Stimulated activated CD8-positive, alpha-beta memory T cell treated with anti-CD3 and anti-CD28 coated beads, Interleukin-12 subunit alpha, Interleukin-12 subunit beta, amount 100 ng/mL, for 4 hours (primary cell): ENCODE results near the gene SPINT2.
"Not testable (repeated sequence)": the region's sequence is repeated elsewhere in the genome, so short reads cannot be mapped to it uniquely, and the experiment has no call there.

Experiments
- DNase-seq: peaks from one replicate; pipeline ENCODE4 v3.0.0-alpha.2; 2020; ENCODE audit warnings: low read depth

SPINT2 gene, protein sequence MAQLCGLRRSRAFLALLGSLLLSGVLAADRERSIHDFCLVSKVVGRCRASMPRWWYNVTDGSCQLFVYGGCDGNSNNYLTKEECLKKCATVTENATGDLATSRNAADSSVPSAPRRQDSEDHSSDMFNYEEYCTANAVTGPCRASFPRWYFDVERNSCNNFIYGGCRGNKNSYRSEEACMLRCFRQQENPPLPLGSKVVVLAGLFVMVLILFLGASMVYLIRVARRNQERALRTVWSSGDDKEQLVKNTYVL

DNA sequence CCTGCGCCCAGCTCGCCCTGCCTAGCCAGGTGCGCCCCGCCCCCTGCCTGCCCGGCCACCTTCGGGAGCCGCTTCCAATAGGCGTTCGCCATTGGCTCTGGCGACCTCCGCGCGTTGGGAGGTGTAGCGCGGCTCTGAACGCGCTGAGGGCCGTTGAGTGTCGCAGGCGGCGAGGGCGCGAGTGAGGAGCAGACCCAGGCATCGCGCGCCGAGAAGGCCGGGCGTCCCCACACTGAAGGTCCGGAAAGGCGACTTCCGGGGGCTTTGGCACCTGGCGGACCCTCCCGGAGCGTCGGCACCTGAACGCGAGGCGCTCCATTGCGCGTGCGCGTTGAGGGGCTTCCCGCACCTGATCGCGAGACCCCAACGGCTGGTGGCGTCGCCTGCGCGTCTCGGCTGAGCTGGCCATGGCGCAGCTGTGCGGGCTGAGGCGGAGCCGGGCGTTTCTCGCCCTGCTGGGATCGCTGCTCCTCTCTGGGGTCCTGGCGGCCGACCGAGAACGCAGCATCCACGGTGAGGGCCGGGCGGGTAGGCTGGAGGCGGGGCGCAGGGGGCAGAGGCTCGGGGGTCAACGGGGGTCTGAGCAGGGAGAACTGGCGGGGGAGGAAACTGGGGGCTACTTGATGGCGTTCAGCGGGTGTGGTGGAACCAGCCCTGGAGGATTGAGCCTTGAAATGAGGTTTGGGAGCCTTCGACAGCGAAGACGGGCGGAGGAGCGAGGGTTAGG lies at the start of gene SPINT2:
Gene SPINT2 (plus strand): TSS at position 88 of the 727 bp plus-strand sequence. CDS start 320 bp downstream, at position 408.
- peak; percentile 25 for DNase-seq

DNA sequence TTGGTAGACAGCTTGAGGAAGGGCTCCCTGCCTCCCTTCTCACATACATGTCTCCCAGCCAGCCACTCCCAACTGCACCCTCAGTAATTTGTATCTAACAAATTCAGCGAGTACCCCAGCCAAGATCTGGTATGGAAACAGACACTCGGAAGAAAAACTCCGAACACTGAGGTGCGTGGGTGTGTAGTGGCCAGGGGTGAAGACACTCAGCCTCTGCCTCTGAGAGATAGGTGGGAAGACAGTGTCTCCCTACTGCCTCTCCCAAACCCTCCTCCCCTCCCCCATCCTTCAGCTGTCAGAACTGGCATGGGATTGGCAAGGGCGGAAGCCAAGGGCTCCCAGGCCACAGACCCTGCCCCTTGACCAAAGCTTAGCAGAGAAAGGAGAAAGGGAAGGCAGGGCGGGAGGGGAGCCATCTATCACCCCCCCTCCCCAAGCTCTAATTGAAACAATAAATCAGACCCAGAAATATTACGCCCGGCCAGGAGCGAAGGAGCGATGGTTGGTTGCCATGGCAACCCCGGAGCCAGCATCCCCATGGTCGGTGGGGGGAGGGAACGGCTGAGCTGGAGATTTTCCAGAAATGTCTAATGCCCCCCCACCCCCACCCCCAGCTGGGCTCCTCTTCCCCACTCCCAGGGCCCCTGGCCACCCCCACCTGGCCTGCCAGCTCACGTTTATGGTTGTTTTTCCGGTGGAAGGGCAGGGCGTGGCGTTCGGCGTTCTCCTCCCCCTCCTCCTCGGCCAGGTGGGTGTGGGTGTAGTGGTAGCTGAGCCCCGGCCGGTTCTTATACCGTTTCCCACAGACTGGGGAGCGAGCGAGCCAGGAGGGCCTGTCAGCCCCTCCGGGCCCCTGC lies 47.4 kb upstream of the SPINT2 start:
- no peak for DNase-seq

DNA sequence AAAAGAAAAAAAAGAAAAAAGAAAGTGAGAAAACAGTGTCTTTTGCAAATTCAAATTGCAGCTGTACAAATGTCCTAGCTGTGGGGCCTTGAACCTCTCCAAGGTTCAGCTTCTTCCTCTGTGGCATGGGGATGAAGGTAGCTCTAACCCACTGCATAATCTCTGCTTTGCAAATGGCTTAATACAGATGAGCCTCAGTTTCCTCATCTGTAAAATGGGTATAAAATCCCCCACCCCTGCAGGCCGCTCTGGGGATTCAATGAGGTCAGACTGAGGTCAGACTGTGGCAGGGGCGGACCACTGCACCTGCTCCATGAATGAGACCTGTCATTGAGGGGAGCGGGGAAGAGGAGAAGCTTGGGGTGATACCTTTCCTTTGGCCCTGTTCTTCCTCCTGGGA lies 46.2 kb upstream of the SPINT2 start:
- no peak for DNase-seq

- no peak for DNase-seq
Observed at GRCh38 chr19:38219221-38219620, 45.2 kb upstream of the SPINT2 start.

GRCh38 chr19:38221421-38221820 lies 43.0 kb upstream of the SPINT2 start:
- DNase-seq: no peak

DNA sequence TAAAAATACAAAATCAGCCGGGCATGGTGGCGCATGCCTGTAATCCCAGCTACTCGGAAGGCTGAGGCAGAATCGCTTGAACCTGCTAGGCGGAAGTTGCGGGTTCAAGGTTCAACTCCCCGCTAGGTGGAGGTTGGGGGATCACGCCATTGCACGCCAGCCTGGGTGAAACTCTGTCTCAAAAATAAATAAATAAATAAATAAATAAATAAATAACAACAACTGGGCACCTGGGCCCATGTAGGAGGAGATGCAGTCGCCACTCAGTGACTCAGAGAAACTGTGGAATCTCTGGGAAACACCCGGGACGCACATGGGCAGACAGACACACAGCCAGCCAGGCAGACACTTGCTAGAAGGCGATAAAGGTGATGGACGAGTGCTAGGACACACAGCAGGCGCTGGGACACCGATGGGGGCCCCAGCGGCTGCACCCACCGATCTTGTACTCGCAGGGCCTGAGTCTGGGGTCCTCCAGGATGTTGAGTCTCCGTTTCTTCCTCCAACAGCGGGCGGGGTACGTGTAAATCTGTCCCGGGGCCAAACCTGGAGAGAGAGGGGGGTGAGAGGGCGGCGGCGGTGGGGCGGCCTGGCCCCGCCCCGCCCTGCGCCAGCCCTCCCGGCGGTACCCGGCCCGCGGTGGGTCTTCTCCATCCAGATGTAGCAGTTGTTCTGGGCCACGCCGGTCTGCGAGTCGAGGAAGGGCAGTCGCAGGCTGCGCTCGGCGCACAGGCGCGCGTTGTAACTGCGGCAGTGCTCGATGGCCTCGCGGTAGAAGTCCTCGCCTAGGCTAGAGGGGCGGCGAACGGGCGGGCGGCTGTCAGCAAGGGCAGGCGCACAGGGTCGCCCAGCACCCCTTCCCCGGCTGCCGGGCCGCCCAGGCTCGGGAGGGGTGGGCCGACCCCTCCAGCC lies 42.2 kb upstream of the SPINT2 start:
- DNase-seq: no peak

DNA sequence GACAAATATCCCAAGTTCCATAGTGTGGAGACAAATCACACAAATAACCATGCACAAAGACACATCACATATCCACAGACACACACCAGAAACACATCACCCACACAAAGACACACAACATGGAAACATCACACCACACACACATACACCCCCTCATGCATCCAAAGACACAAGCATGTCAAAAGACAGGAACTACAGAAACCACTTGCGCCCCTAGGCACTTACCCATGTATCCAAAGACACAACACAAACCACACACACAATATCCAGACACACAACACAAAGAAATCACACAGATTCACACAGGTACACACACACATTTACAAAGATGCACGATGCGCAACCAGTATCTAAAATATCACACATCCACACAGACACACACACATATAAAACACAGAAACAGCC lies 41.3 kb upstream of the SPINT2 start:
- DNase-seq: no peak

DNA sequence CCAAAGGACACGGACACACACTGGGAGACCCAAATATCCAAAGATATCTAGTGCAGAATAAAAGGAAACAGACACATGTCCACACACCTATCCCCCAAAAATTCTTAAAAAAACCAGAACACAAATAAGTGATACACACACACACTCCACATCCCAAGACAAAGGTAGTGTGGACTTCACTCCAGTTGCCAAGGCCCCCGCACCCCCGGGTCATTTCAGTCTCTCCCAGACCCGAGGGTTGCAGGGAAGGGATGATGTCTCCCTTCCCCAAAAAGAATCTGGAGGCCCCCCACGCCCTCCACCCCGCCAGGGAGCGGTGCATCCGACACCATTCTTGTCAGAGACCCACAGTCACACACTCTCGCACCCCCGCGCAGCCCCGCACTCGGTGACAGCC lies 40.8 kb upstream of the SPINT2 start:
- DNase-seq: no peak

- DNase-seq: peak; percentile 28
Observed at GRCh38 chr19:38224014-38224862, 40.1 kb upstream of the SPINT2 start, which contains the start of gene DPF1. Gene DPF1, minus strand, starts transcription at chr19:38224222. Its CDS starts 80 bp downstream, at chr19:38224142.

DNA sequence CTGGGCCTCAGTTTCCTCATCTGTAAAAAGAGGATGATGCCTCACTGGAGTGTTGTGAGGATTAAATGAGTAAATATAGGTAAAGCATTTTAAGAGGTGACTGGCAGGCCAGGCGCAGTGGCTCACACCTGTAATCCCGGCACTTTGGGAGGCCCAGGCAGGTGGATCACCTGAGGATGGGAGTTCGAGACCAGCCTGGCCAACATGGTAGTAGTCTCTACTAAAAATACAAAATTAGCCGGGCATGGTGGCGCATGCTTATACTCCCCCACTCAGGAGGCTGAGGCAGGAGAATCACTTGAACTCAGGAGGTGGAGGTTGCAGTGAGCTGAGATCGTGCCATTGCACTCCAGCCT lies 39.5 kb upstream of the SPINT2 start:
- DNase-seq: not testable (repeated sequence)

- no peak for DNase-seq
Observed at GRCh38 chr19:38227287-38228004, 36.9 kb upstream of the SPINT2 start.

DNA sequence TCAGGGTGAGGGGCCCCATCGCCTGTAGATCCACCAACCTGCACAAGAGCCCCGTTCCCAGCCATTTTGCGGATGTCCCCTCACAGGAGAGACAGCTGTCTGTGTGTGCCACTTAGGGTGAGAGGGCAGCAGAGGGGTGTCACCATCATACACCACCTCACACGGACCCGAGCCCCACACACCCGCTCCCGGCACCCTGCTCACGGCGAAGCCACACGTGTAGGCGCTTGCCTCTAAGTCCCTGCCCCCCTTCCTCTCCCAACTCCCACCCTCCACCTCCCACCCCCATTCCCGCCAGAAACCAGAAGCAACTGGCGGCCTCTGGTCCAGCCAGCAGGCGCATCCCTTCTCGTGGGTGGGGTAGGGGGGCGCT lies 36.4 kb upstream of the SPINT2 start:
- no peak for DNase-seq

DNA sequence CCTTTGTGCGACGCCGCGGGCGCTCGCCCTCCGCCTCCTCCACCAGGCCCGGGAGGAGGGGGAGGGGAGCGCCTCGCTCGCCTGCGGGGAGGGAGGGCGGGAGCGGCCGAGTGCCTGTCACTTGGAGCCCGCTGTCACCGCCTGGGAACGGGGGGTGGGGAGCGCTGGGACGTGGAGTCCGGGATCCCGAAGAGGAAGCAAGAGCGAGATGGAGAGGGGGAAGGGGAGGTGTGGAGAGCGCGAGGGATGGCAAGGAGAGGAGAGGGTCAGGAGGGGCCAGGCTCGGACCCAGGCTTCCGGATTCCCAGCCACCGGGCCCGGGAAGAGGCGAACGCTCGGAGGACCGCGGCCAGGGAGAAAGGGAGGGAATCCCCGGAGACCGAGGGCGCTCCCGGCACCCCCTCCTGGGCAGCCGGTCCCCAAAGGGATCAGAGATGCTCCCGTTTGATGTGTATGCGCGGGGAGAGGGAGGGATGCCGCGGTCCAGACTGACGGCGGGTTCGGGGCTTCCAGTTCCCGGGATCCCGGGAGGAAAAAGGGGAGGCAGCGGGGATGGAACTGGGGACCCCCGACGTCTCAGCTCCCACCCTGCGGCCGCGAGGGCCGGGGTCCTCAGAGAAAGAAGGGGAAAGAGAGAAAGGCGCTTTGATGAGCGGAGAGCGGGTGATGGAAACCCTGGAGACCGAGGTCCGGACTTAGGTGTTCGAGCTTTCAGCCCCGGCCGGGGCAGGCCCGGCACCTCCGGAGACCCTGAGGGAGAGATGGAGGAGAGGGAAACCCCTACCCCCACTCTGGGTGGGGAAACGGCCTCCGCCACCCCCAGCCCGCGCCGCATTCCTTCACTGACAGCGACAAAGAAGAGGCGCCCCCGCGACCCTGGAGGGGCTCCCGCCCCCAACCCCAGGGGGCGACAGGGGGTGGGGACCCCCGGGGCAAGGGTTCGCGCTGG lies 35.6 kb upstream of the SPINT2 start:
- no peak for DNase-seq

DNA sequence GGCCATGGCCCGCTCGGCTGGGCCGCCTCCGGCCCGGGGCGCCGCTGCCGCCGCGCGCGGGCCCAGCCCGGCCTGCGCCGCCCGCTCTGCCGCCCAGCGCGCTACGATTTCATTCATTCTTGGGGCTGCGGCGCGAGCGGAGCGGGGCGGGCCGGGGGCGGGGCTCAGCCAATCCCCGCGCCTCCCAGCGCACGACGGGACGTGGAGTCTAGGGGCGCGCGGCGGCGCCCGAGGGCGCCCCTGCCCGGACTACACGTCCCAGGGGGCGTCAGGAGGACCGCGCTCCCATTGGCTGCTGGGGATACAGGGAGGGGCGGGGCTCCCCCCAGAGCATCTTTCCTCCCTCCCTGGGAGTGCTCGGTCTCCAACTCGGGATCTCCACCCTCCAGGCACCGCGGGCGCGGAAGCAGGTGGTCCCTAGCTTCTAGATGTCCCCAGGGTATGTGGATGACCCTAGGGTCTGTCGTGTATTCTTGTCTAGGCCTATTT lies 34.7 kb upstream of the SPINT2 start:
- peak; percentile 13 for DNase-seq

- DNase-seq: not testable (repeated sequence)
Observed at GRCh38 chr19:38230506-38231133, 33.8 kb upstream of the SPINT2 start.

- no peak for DNase-seq
Observed at GRCh38 chr19:38231918-38232317, 32.5 kb upstream of the SPINT2 start.

DNA sequence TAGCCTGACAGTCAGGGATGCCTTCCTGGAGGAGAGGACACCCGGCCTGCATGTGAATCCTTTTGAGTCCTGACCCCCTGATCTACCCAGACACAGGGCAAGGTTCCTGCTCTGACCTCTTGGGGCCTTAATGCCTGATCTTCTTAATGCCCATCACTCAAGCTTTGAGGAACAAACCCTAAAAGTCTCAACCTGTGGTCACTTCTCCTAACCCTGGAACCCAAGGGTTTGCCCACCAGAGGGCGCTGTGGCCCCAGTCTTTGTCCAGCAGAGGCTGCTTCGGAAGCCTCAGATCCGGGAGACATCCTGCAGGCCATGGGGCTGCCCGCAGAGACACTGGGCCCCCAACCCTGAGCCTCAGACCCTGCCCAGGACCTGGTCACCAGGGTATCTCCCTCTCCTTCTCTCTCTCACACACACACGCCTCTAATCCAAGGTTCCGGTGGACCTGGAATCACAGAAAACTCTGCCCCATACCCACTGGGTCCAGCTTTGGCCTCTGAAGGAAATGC lies 30.6 kb upstream of the SPINT2 start:
- DNase-seq: peak; percentile 32

GRCh38 chr19:38234615-38235014 lies 29.8 kb upstream of the SPINT2 start:
- no peak for DNase-seq
